Activated effector memory CD4-positive, alpha-beta T cell treated with Interleukin-2 at 50 U/mL for 16 hours (primary cell): Measurements from ENCODE around the gene RTF2.
"Not testable (repeated sequence)": the region's sequence is repeated elsewhere in the genome, so short reads cannot be mapped to it uniquely, and the experiment has no call there.

ENCODE experiments used
- DNase-seq: peaks from one replicate; pipeline ENCODE4 v3.0.0-alpha.2; 2020

RTF2 gene

GRCh38 chr20:56503916-56504315 lies 35.5 kb downstream of the RTF2 start:
- no peak for DNase-seq

GRCh38 chr20:56504373-56505005 lies 36.1 kb downstream of the RTF2 start:
- no peak for DNase-seq

- no peak for DNase-seq
These were observed 37.7 kb downstream of the RTF2 start for GRCh38 chr20:56506103-56506502.

- no peak for DNase-seq
These were observed 43.5 kb downstream of the RTF2 start for GRCh38 chr20:56511926-56512325.

GRCh38 chr20:56513161-56514150 lies 45.0 kb downstream of the RTF2 start:
- DNase-seq: no peak

GRCh38 chr20:56516631-56517030 lies 48.2 kb downstream of the RTF2 start:
- no peak for DNase-seq

- DNase-seq: no peak
These were observed 48.8 kb downstream of the RTF2 start for GRCh38 chr20:56517211-56517610.

- DNase-seq: no peak
These were observed 49.2 kb downstream of the RTF2 start for GRCh38 chr20:56517641-56518040.

GRCh38 chr20:56518126-56518525 lies 49.7 kb downstream of the RTF2 start:
- DNase-seq: no peak

GRCh38 chr20:56518721-56519398 lies 50.4 kb downstream of the RTF2 start:
- no peak for DNase-seq

- no peak for DNase-seq
These were observed 51.1 kb downstream of the RTF2 start for GRCh38 chr20:56519551-56519950.

GRCh38 chr20:56520180-56520579 lies 51.8 kb downstream of the RTF2 start:
- DNase-seq: no peak

- not testable (repeated sequence) for DNase-seq
These were observed 52.4 kb downstream of the RTF2 start for GRCh38 chr20:56520746-56521354.

- no peak for DNase-seq
These were observed 53.9 kb downstream of the RTF2 start for GRCh38 chr20:56522311-56522710.

GRCh38 chr20:56524444-56524843 lies 56.0 kb downstream of the RTF2 start, which contains the start of gene FAM209A:
FAM209A (plus strand) TSS chr20:56524744; CDS start chr20:56524809, 65 bp downstream.
- DNase-seq: not testable (repeated sequence)

- DNase-seq: no peak
These were observed 59.1 kb downstream of the RTF2 start for GRCh38 chr20:56527521-56527920.

GRCh38 chr20:56532946-56533345 lies 64.5 kb downstream of the RTF2 start, which contains the start of gene FAM209B:
FAM209B (plus strand) TSS chr20:56533246; CDS start chr20:56533342, 96 bp downstream.
- DNase-seq: not testable (repeated sequence)

- DNase-seq: no peak
These were observed 69.6 kb downstream of the RTF2 start for GRCh38 chr20:56537997-56538396.

- no peak for DNase-seq
These were observed 72.0 kb downstream of the RTF2 start for GRCh38 chr20:56540415-56540814.

GRCh38 chr20:56542489-56543030 lies 74.1 kb downstream of the RTF2 start:
- DNase-seq: no peak

GRCh38 chr20:56551571-56551970 lies 83.1 kb downstream of the RTF2 start:
- no peak for DNase-seq

GRCh38 chr20:56552911-56553629 lies 84.6 kb downstream of the RTF2 start:
- DNase-seq: no peak
